HG03521 (cell line): ENCODE measurements around the gene URAD.
"Not testable (repeated sequence)": the region's sequence is repeated elsewhere in the genome, so short reads cannot be mapped to it uniquely, and the experiment has no call there.

Experiments
- ATAC-seq: cut with Tn5 transposase; IDR thresholded peaks from one replicate; pipeline ENCODE4 v1.9.1; 2021; ENCODE audit warnings: mild to moderate bottlenecking, moderate library complexity; ENCODE audit not compliant: unreplicated experiment

URAD gene

DNA sequence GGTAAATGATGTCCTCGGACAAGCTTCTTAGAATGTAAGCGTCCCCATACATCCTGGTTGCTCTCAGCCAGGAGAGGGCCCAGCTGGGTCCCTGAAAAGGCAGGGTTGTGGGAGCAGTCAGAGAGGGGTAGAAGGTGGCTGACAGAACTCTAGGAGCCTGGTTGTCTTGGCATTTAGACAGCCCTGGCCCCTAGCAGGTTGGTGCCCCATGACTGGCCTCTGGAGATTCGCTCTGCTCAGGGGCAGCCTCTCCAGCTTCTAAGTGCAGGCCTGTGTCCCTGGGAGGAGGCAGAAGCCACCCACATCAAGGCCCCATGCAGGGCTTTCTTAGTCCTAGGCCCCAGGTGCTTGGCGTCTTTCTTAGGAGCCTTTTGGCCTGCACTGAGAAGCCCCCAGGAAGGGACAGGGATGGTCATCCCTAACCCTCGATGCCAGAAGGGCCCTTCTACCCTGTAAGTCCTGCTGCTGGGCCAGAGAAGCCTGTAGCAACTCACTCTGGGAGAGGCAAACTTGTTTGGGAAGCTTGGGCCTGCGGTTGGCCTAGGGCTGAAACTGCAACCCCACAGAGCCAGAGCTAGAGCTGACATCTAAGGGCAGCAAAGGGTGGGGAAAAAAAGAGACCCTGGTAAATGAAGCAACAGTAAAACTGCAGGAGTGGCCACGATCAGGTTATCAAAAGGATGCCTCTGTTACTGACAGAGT lies 16.6 kb downstream of the URAD start:
- ATAC-seq, result no peak

GRCh38 chr13:27971236-27971645 lies 17.3 kb downstream of the URAD start:
- ATAC-seq, result no peak

GRCh38 chr13:27970382-27971235 lies 17.9 kb downstream of the URAD start:
- ATAC-seq, result no peak

GRCh38 chr13:27969866-27970229 lies 18.6 kb downstream of the URAD start:
- ATAC-seq, result no peak

DNA sequence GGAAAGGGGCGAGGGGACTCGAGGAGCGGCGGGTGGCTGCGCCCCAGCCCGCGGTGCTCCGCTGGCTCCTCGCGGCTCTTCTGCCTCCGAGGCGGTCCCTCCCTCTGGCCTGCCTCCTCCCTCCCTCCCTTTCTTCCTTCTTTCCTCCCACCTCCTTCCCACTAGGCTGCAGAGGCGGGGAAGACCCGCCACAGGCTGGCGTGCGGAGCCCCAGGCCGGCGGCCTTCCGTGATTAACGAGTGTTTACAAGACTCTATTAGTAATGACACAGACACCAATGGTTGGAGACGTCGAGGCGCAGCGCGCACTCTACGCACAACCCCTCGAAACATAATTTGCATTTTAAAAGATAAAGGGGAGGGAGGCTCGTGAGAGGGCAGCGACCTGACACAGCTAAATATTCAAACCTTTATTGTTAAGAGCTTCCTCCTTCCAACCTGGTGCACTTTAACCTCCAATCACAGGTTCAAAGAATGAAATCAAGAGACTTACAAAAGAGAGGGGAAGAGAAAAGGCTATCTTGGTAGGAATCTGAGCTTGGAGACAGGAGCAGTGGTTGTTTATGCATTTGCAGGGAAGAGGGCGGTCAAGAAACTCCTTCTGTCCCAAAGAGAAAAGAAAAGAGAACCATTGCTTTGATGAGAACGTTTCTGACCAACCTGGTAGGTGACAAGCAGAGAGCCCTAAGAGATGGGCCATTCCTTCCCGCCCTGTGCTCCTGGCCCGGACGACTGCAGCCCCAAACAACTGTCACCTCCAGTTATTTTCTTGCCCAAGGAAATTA lies 19.2 kb downstream of the URAD start, which contains the start of gene CDX2:
Gene CDX2 (minus strand): TSS at position 234 of the 784 bp plus-strand sequence. CDS start 309 bp downstream, outside the sequence.
- ATAC-seq, result no peak

DNA sequence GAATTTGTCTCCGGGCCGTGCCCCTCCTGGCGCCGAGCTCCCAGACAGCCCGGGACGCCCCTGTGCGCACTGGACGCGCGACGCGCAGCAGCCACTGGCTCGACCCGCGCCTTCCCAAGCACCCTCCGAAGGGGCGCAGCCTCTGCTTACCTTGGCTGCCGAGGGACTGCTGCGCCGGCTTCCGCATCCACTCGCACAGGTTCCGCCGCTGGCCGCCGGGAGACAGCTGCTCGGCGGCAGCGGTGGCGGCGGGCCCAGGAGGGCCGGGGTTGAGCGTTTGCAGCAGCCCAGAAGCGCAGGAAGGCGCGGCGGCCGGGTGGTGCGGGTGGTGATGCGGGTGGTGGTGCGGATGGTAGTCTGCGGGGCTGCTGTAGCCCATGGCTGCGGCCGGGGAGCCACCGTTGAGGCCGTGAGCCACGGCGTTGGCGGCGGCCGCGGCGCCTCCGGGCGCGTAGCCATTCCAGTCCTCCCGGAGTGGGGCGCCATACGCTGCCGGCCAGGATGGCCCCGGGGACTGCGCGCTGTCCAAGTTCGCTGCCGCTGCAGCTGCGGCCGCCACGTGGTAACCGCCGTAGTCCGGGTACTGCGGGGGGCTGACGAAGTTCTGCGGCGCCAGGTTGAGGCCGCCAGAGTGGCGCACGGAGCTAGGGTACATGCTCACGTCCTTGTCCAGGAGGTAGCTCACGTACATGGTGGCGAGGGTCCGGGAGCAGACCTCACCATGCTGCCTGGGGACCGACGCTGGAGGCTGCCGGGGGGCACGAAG lies 20.0 kb downstream of the URAD start:
- no peak for ATAC-seq

- ATAC-seq, result no peak
These were observed 20.7 kb downstream of the URAD start for GRCh38 chr13:27967736-27968315.

DNA sequence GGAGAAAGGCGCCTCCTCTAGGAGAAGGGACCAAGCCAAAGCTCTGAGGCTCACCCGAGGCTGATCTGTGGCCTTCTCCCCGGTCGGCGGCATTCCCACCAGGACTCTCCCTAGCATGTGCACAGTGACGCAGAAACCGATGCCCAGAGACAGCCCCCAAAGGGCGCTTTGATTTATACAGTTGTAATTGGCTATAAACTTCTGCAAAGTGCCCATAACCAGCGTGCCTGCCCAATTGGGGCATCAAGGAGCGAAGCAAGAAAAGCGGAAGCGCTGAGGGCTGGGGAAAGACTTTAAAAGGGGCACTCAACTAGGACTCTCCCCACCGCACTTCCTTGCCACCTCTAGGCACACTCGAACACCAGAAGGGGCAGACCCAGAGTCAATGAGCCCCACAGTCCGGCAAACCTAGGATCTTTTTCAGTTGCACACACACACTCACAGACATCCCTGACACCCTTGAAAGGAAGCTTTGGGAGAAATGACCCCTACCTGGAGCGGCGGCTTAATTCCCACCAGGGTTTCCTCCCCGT lies 21.2 kb downstream of the URAD start:
- no peak for ATAC-seq

GRCh38 chr13:27966641-27967202 lies 21.8 kb downstream of the URAD start:
- no peak for ATAC-seq

- no peak for ATAC-seq
These were observed 22.5 kb downstream of the URAD start for GRCh38 chr13:27965740-27966640.

GRCh38 chr13:27965343-27965739 lies 23.2 kb downstream of the URAD start:
- no peak for ATAC-seq

DNA sequence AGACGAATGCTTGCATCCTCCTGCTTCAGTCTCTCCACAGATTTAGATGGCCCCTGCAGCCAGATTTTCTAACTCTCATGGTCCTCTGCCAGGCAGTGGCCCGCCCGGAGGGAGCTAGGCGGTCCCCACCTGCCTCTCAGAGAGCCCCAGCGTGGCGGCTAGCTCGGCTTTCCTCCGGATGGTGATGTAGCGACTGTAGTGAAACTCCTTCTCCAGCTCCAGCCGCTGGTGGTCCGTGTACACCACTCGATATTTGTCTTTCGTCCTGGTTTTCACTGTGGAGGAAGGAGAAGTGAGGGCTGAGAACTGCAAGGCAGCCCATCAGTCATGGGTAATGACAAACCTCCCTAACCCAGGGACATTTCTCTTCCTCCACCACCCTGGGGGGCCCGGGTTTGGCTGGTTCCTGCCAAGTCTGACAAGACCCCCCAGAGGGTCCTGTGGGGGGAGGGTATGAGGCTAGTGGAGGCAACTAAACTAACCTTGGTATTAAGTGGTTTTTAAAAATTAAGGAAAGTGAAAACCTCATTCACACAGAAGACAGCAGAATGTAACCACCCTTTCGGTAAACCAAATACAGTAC lies 23.7 kb downstream of the URAD start:
- ATAC-seq, result no peak

- ATAC-seq, result not testable (repeated sequence)
These were observed 24.3 kb downstream of the URAD start for GRCh38 chr13:27964206-27964605.

DNA sequence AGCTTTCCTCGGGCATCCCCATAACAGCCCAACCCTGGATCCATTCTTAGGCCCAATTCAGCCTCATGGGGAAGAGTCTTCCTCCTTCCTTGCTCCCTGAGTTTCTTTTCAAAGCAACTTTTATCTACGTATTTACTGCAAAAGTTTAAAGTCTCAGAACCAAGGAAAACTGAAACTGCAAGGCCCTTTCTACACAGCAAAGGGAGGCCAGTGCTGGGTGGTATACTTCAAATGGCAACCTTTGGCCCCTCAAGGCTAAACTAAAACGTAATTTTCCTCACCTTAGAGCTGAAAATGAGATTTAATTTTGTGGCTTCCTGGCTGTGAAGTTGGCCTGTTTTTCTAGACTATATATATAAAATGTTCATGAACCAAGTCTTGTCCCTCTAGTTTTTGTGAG lies 25.0 kb downstream of the URAD start:
- ATAC-seq, result no peak

GRCh38 chr13:27962982-27963381 lies 25.5 kb downstream of the URAD start:
- no peak for ATAC-seq

GRCh38 chr13:27962128-27962841 lies 26.2 kb downstream of the URAD start:
- no peak for ATAC-seq

DNA sequence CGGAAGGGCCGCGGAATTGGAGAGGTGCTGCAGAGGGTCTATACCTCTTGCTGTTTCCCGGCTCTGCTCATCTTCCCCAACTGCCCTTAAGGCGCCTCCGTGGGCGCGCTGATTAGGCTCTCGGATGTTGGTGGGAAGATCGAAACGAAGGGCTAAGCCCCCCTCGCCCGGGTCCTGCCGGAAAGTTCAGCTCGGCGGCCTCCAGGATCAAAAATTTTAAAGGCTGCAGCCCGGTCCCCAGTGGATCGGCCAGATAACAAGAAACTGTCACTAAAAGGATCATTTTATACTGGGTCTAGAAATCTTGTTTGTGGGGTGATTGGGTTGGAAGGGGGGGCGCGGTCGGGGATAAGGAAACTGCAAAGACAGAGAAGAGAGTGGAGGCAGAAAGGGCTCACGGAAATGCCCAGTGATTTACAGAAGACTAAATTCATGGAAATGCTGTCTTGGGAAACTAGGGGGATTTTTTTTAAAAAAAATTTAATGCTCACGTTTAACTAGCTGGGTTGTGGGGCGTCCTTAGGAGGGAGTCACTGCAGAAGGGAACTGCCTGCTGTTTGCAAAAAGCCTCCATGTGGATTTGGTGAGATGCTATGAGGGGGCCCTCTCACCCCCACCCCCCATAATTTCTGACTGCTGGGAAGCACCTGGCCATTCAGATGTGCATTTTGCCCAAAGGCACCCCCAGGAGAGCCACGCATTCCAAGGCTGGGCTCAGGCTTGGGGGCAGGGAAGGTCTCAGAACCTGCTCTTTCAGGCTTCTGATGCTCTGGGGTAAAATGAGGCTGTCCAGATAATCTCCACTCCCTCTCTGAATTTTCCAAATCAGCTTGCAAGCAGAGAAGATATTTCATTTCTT lies 27.0 kb downstream of the URAD start:
- ATAC-seq, result no peak
